Neural cell (in vitro differentiated cells): ENCODE results near the gene IRF2BP2. TPM values are rescaled to one million over a fixed set of nuclear protein-coding genes. Genes with fewer than 3 reads are reported as not detected.

Experiments
- H2AFZ ChIP-seq: fragments of 200-600, 300-800 bp; sonication (generic), shearing (Covaris generic); 2 replicates; pipeline ENCODE4 v1.6.0; 2014; ENCODE audit warnings: low read depth, mild to moderate bottlenecking, antibody characterized with exemption, low read length, moderate library complexity
- H3F3A ChIP-seq: fragments of 200-600 bp; shearing (Covaris generic); 2 replicates; pipeline ENCODE4 v1.6.1; 2016; ENCODE audit warnings: mild to moderate bottlenecking, moderate library complexity, mixed read lengths, antibody characterized with exemption, low read length; ENCODE audit not compliant: insufficient read depth, poor library complexity, severe bottlenecking
- H3K27ac ChIP-seq: fragments of 200-600, 300-800 bp; sonication (generic), shearing (Covaris generic); 2 replicates; pipeline ENCODE4 v1.5.1; 2014; ENCODE audit warnings: mild to moderate bottlenecking, low read length, moderate library complexity
- H3K27me3 ChIP-seq: fragments of 300-800, 200-600 bp; sonication (generic), shearing (Covaris generic); 2 replicates; pipeline ENCODE4 v1.6.0; 2014; ENCODE audit warnings: mild to moderate bottlenecking, low read depth, low read length, moderate library complexity; ENCODE audit not compliant: insufficient read depth
- H3K36me3 ChIP-seq: fragments of 300-800, 200-600 bp; sonication (generic), shearing (Covaris generic); 2 replicates; pipeline ENCODE4 v1.5.1; 2014; ENCODE audit warnings: mild to moderate bottlenecking, antibody characterized with exemption, low read length, moderate library complexity; ENCODE audit not compliant: insufficient read depth
- H3K4me2 ChIP-seq: fragments of 300-800, 200-600 bp; sonication (generic), shearing (Covaris generic); 2 replicates; pipeline ENCODE4 v1.6.0; 2014; ENCODE audit warnings: mild to moderate bottlenecking, low read length
- H3K4me3 ChIP-seq: fragments of 300-800, 200-600 bp; sonication (generic), shearing (Covaris generic); 2 replicates; pipeline ENCODE4 v1.5.1; 2014; ENCODE audit warnings: mild to moderate bottlenecking, low read length, moderate library complexity
- H3K79me2 ChIP-seq: fragments of 200-600 bp; shearing (Covaris generic); replicated peaks from 2 replicates; pipeline ENCODE4 v1.6.0; 2014; ENCODE audit warnings: mild to moderate bottlenecking, low read length, moderate library complexity; ENCODE audit not compliant: insufficient read depth
- H3K9ac ChIP-seq: fragments of 300-800, 200-600 bp; sonication (generic), shearing (Covaris generic); 2 replicates; pipeline ENCODE4 v1.6.1; 2016; ENCODE audit warnings: mild to moderate bottlenecking, low read length, mixed read lengths
- H3K9me2 ChIP-seq: fragments of 200-600 bp; shearing (Covaris generic); 2 replicates; pipeline ENCODE4 v1.6.1; 2016; ENCODE audit warnings: mild to moderate bottlenecking, low read length, mixed read lengths; ENCODE audit not compliant: insufficient read depth
- H3K9me3 ChIP-seq: fragments of 200-600, 300-800 bp; sonication (generic), shearing (Covaris generic); 2 replicates; pipeline ENCODE4 v1.6.1; 2016; ENCODE audit warnings: mild to moderate bottlenecking, mixed run types, low read length, moderate library complexity, mixed read lengths
- H4K20me1 ChIP-seq: fragments of 200-600 bp; shearing (Covaris generic); 2 replicates; pipeline ENCODE4 v1.6.1; 2016; ENCODE audit warnings: mild to moderate bottlenecking, mixed run types; ENCODE audit not compliant: insufficient read depth
- EP300 ChIP-seq: fragments of 450-650 bp; conservative IDR thresholded peaks from 2 replicates; pipeline ENCODE4 v1.6.1; 2014; ENCODE audit warnings: antibody characterized with exemption, mild to moderate bottlenecking, moderate library complexity; ENCODE audit not compliant: poor library complexity, severe bottlenecking
- EZH2 ChIP-seq: fragments of 200-600, 300-800 bp; shearing (Covaris generic), sonication (generic); IDR thresholded peaks from 2 replicates; pipeline ENCODE4 v1.6.1; 2014; ENCODE audit warnings: antibody characterized with exemption, low read length, borderline replicate concordance, mild to moderate bottlenecking; ENCODE audit not compliant: insufficient read depth, poor library complexity, severe bottlenecking
- POLR2AphosphoS5 ChIP-seq: IDR thresholded peaks from 2 replicates; pipeline ENCODE4 v1.6.1; 2012
- RAD21 ChIP-seq: fragments of 450-650 bp; conservative IDR thresholded peaks from 2 replicates; pipeline ENCODE4 v1.6.1; 2014; ENCODE audit warnings: antibody characterized with exemption, mild to moderate bottlenecking, moderate library complexity
- TAF1 ChIP-seq: IDR thresholded peaks from 2 replicates; pipeline ENCODE4 v1.6.1; 2012; ENCODE audit warnings: low read depth
- polyA plus RNA-seq: library from polyadenylated mRNA; depleted of rRNA; stranded (reverse); fragments of >200 nt; gene quantifications from 2 replicates; pipeline ENCODE4 v1.2.3, GENCODE V29; 2014
- TF ChIP-seq, protein P1 (sequence below): fragments of 450-650 bp; IDR thresholded peaks from 2 replicates; pipeline ENCODE4 v1.5.1; 2014; ENCODE audit warnings: antibody characterized with exemption, mild to moderate bottlenecking, moderate library complexity; ENCODE audit not compliant: poor library complexity, severe bottlenecking
- TF ChIP-seq, protein P2 (sequence below): IDR thresholded peaks from 2 replicates; pipeline ENCODE4 v1.6.1; 2012; ENCODE audit warnings: borderline replicate concordance

The IRF2BP2 gene
- polyA plus RNA-seq, 1 donor from 2014 or later: 56.9 TPM

DNA sequence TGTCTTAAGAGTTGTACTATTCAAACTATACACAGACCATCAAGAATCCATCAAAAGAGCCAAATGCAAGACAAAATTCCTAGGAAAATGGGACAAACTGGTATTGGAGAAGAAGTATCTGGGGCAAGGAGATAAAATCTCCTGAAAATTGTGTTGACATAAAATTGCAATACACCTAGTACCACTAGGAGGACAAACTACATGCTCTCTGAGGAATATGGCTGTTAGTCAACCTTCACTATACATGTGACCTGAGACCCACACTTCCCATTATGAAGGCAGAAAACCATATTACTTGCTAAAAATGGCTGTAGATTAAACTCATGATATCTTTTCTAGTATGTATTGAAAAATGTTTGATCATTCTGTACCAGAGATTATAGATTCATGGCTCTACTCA lies 30.0 kb downstream of the IRF2BP2 start:
- Histone ChIP-seq H3F3A (no peaks in the 10 kb centered on the region), H3K27me3 (no peaks in the 10 kb centered on the region), H3K36me3 (no peaks in the 10 kb centered on the region), H3K9me2 (no peaks in the 10 kb centered on the region), H3K4me3 (no peak overlapping the region), H3K79me2 (no peaks in the 10 kb centered on the region), H3K9ac (no peak overlapping the region), H4K20me1 (no peaks in the 10 kb centered on the region), H3K4me2 (no peak overlapping the region), H3K27ac (no peak overlapping the region), H3K9me3 (no peaks in the 10 kb centered on the region), H2AFZ (no peak overlapping the region)
- TF ChIP-seq EZH2: no peak
- TF ChIP-seq, protein P1, sequence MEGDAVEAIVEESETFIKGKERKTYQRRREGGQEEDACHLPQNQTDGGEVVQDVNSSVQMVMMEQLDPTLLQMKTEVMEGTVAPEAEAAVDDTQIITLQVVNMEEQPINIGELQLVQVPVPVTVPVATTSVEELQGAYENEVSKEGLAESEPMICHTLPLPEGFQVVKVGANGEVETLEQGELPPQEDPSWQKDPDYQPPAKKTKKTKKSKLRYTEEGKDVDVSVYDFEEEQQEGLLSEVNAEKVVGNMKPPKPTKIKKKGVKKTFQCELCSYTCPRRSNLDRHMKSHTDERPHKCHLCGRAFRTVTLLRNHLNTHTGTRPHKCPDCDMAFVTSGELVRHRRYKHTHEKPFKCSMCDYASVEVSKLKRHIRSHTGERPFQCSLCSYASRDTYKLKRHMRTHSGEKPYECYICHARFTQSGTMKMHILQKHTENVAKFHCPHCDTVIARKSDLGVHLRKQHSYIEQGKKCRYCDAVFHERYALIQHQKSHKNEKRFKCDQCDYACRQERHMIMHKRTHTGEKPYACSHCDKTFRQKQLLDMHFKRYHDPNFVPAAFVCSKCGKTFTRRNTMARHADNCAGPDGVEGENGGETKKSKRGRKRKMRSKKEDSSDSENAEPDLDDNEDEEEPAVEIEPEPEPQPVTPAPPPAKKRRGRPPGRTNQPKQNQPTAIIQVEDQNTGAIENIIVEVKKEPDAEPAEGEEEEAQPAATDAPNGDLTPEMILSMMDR: peak; percentile 9

DNA sequence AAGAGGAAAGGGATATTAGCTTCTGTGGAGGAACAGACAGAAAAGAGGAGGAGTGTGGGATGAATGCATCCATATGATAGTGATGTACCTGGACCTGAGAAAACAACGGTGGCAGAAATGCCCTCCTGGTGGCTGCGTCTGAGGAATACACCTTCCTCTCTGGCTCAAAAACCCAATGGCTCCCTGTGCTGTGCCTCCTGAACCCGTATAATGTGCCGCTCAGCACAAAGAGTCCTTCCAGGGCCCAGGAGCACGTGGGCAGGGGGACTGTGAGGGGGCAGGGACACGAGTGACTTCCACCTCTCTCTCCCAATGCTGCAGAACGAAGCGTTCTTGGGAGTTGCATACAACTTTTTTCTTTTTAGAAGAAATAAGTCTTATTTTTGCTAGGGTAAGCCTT lies 31.2 kb downstream of the IRF2BP2 start:
- no peak overlapping the region for H3K4me2 ChIP-seq
- H3K9me2 ChIP-seq: no peaks in the 10 kb centered on the region
- no peaks in the 10 kb centered on the region for H3K9me3 ChIP-seq
- no peaks in the 10 kb centered on the region for H3K36me3 ChIP-seq
- no peaks in the 10 kb centered on the region for H4K20me1 ChIP-seq
- H3K4me3 ChIP-seq: no peak overlapping the region
- no peaks in the 10 kb centered on the region for H3K27me3 ChIP-seq
- H2AFZ ChIP-seq: no peak overlapping the region
- H3F3A ChIP-seq: no peaks in the 10 kb centered on the region
- no peak for TF ChIP-seq EP300
- TF ChIP-seq RAD21: no peak
- TF ChIP-seq TAF1: no peak
- TF ChIP-seq, protein P1: no peak
- no peak for TF ChIP-seq EZH2
- no peak for TF ChIP-seq POLR2AphosphoS5
- TF ChIP-seq, protein P2, sequence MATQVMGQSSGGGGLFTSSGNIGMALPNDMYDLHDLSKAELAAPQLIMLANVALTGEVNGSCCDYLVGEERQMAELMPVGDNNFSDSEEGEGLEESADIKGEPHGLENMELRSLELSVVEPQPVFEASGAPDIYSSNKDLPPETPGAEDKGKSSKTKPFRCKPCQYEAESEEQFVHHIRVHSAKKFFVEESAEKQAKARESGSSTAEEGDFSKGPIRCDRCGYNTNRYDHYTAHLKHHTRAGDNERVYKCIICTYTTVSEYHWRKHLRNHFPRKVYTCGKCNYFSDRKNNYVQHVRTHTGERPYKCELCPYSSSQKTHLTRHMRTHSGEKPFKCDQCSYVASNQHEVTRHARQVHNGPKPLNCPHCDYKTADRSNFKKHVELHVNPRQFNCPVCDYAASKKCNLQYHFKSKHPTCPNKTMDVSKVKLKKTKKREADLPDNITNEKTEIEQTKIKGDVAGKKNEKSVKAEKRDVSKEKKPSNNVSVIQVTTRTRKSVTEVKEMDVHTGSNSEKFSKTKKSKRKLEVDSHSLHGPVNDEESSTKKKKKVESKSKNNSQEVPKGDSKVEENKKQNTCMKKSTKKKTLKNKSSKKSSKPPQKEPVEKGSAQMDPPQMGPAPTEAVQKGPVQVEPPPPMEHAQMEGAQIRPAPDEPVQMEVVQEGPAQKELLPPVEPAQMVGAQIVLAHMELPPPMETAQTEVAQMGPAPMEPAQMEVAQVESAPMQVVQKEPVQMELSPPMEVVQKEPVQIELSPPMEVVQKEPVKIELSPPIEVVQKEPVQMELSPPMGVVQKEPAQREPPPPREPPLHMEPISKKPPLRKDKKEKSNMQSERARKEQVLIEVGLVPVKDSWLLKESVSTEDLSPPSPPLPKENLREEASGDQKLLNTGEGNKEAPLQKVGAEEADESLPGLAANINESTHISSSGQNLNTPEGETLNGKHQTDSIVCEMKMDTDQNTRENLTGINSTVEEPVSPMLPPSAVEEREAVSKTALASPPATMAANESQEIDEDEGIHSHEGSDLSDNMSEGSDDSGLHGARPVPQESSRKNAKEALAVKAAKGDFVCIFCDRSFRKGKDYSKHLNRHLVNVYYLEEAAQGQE: no peak
- H3K27ac ChIP-seq: no peak overlapping the region
- H3K9ac ChIP-seq: no peak overlapping the region
- H3K79me2 ChIP-seq: no peaks in the 10 kb centered on the region
